Measurements from ENCODE around the gene SPOCK1.
"Not testable (repeated sequence)": the region's sequence is repeated elsewhere in the genome, so short reads cannot be mapped to it uniquely, and the experiment has no call there.

The SPOCK1 gene

GRCh38 chr5:136985785-136986475 lies 513.2 kb downstream of the SPOCK1 start:
- DNase-seq = no peak

DNA sequence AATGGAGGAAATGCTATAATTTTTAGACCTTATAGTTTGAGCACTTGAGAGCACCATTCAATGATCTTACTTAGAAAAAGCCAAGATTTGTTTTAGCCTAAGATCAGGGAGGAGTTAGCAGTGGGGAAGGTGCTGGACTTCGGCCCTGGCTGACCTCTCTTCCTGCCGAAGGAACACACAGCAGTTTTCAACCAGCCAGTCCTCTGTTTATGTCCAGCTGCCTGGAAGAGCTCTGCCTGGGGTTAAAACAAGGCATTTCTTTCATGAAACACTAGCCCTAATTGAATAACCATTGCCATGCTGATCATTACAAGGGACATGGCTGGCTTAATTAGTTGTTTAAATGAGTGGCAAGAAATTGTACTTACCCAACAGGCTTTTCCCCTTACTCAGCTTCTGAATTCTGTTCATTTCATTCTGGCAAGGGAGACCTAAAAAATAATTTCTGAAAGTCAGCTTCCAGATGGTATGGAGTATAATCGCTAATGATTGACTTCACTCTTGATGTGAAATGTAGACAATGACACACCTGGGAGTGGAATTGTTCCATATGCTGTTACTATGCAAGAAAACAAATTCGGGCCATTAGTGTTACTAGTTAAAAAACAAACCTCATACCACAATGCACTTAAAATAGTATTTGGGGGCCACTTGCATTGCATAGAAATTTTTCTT lies 514.2 kb downstream of the SPOCK1 start:
- no peak for DNase-seq

DNA sequence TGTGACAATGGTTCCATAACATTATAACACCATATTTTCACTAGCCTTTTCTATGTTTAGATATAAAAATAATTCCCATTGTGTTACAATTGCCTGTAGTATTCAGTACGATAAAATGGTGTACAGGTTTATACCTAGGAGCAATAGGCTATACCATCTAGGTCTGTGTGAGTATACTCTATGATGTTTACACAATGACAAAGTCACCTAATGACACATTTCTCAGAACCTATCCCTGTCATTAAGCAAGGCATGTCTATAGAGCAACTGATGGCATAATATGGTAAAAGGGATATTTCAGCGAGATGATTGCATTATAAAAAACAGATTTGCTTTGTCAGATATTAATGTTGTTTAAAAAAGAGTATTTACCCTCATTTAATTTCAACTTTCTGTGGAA lies 517.2 kb downstream of the SPOCK1 start:
- no peak for DNase-seq

GRCh38 chr5:136979131-136979530 lies 520.0 kb downstream of the SPOCK1 start:
- no peak for DNase-seq

DNA sequence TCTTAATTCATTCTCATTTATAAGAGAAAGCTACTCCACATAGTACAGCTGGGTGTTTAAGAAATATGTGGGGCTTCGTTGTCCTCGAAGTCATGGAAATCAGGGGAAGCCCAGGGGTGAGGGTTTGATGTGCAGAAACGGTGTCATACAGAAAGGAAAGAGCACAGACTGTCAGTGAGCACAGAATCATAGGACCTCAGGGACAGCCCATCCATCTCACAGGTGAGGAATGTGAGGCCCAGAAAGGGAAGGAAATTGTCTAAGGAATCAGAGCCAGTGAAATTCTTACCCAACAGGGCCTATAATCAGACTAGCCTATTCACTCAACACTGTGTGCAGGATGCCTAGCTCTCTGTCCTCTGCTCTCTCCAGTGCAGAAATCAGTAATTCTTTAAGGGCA lies 535.6 kb downstream of the SPOCK1 start:
- DNase-seq = no peak

DNA sequence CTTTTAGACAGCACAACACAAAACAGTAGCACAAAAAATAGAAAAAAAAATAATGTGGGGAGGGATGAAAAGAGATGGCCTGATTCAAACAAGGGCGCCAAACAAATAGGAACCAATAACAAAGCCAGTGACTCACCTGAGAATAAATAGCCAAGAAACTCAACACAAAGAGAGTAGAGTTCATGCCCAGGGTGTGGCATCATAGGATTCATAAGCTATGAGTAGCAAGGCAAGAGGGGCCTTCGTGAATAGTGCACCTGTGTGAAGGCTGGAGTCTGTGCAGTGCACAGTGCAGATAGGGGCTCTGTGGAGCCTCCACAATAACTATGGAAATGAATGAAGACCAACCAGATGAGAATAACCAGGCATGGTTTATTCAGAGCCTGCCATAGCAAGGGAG lies 541.7 kb downstream of the SPOCK1 start:
- DNase-seq = no peak

DNA sequence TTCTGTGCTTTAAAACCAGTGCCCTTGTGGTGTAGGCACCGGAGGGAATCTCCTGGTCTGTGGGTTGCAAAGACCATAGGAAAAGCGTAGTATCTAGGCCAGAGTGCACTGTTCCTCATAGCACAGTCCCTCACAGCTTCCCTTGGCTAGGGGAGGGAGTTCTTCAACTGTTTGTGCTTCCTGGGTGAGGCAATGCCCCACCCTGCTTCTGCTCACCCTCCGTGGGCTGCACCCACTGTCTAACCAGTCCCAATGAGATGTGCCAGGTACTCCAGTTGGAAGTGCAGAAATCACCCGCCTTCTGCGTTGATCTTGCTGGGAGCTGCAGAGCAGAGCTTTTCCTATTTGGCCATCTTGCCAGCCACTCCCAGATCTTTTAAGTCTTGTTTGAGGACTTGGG lies 545.0 kb downstream of the SPOCK1 start:
- not testable (repeated sequence) for DNase-seq

DNA sequence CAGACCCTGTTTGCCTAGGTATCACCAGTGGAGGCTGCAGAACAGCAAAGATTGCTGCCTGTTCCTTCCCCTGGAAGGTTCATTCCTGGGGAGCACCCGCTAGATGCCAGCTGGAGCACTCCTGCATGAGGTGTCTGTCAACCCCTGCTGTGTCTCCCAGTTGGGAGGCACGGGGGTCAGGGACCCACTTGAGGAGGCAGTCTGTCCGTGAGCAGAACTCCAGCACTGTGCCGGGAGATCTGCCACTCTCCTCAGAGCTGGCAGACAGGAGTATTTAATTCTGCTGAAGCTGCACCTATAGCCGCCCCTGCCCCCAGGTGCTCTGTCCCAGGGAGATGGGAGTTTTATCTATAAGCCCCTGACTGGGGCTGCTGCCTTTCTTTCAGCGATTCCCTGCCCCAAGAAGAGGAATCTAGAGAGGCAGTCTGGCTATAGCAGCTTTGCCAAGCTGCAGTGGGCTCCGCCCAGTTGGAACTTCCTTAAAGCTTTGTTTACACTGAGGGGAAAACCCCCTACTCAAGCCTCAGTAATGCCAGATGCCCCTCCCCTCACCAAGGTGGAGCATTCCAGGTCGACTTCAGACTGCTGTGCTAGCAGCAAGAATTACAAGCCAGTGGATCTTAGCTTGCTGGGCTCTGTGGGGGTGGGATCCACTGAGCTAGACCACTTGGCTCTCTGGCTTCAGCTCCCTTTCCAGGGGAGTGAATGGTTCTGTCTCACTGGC lies 545.6 kb downstream of the SPOCK1 start:
- not testable (repeated sequence) for DNase-seq

DNA sequence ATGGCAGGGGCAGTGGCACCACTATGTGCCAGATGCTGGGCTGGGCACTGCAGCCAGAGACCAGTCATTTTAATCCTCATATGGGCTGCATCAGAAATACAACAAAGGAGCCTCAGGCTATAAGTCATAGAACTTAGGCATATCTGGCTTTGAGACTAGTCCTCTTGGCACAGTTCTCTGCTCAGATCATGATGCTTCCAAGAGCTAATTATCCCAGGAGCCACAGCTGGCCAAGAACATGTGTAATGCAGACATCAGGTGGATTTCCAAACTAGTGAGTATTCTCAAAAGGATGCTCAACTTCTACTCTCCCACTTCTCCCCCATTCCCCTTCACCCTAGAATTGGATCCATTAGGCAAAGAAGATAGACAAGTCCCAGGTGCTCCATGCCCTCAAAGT lies 571.6 kb downstream of the SPOCK1 start:
- DNase-seq = no peak

DNA sequence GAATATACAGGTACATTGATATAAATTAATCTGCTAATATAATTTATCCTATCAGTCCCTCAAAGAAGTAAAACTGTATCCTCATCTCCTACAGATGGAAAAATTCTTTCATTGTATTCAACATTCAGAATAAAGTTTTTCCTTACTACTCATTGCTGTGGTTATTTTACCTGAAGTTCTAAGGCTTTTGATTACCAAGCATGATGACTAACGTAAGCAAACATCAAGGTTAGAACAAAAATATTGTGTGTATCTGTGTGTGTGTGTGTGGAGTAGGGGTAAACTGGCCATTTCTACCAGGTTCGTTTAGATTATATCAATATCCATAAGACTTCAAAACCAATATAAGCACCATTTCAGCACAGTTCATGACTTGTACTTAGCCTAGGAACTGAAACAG lies 573.1 kb downstream of the SPOCK1 start:
- no peak for DNase-seq
